Endodermal cell (in vitro differentiated cells): ENCODE measurements around the gene TCF25. TPM values are rescaled to one million over a fixed set of nuclear protein-coding genes. Genes with fewer than 3 reads are reported as not detected.

Source experiments
- DNase-seq: peaks from one replicate; pipeline ENCODE4 v3.0.0-alpha.2; 2017
- H3K27ac ChIP-seq: 2 replicates; pipeline ENCODE4 v1.5.1; 2013; ENCODE audit warnings: mild to moderate bottlenecking, low read depth, low read length, moderate library complexity
- H3K27me3 ChIP-seq: 2 replicates; pipeline ENCODE4 v1.6.1; 2013; ENCODE audit warnings: mild to moderate bottlenecking, low read length, moderate library complexity; ENCODE audit not compliant: insufficient read depth, control insufficient read depth, poor library complexity, severe bottlenecking
- H3K36me3 ChIP-seq: 2 replicates; pipeline ENCODE4 v1.7.0; 2013; ENCODE audit warnings: mild to moderate bottlenecking, low read length, moderate library complexity; ENCODE audit not compliant: control insufficient read depth, insufficient read depth
- H3K4me1 ChIP-seq: one replicate; pipeline ENCODE4 v1.7.0; 2013; ENCODE audit warnings: low read length; ENCODE audit not compliant: control insufficient read depth, insufficient read depth
- H3K4me3 ChIP-seq: 2 replicates; pipeline ENCODE4 v1.5.1; 2013; ENCODE audit warnings: mild to moderate bottlenecking, low read length, moderate library complexity
- H3K9ac ChIP-seq: 2 replicates; pipeline ENCODE4 v1.6.1; 2013; ENCODE audit warnings: mild to moderate bottlenecking, low read length, moderate library complexity; ENCODE audit not compliant: poor library complexity, severe bottlenecking; ENCODE audit errors: extremely low read depth
- H3K9me3 ChIP-seq: 2 replicates; pipeline ENCODE4 v1.6.1; 2013; ENCODE audit warnings: mild to moderate bottlenecking, low read length, moderate library complexity; ENCODE audit not compliant: control insufficient read depth
- H3K27ac Mint-ChIP-seq: 2 replicates; pipeline ENCODE4 v1.8.0; 2020; ENCODE audit warnings: mixed read lengths
- H3K27me3 Mint-ChIP-seq: 2 replicates; pipeline ENCODE4 v1.8.0; 2021; ENCODE audit warnings: mild to moderate bottlenecking, mixed read lengths; ENCODE audit not compliant: insufficient read depth
- H3K36me3 Mint-ChIP-seq: 2 replicates; pipeline ENCODE4 v1.8.0; 2020; ENCODE audit warnings: low read depth, mixed read lengths
- H3K4me1 Mint-ChIP-seq: 2 replicates; pipeline ENCODE4 v1.8.0; 2020; ENCODE audit warnings: mixed read lengths
- H3K4me3 Mint-ChIP-seq: 2 replicates; pipeline ENCODE4 v1.8.0; 2020; ENCODE audit warnings: mild to moderate bottlenecking, moderate library complexity, mixed read lengths
- H3K9me3 Mint-ChIP-seq: 2 replicates; pipeline ENCODE4 v1.8.0; 2020; ENCODE audit warnings: mild to moderate bottlenecking, mixed read lengths
- WGBS, 2 experiments: methylation state at CpG; one replicate each; pipeline versions ENCODE4 v1.1.5 to v1.1.7; 2013; ENCODE audit warnings: missing lambda C conversion rate in 2 of 2, mixed read lengths in 1 of 2; ENCODE audit not compliant: insufficient coverage in 1 of 2, insufficient read length in 1 of 2; 5-methylcytosine and 5-hydroxymethylcytosine counted together
- total RNA-seq, 2 donors: library from RNA; stranded (reverse); fragmentation: NEBNext Ultra II Directional in 1 of 2; extraction: Animal tissue kit (Norgen Biotek cat#: 25700) in 1 of 2; gene quantifications; 2 replicates in 1 of 2; 3 replicates in 1 of 2; pipeline ENCODE4 v1.2.1, GENCODE V29; 2021
- TF ChIP-seq, protein P1 (sequence below): fragments of 200-600 bp; sonication (generic); conservative IDR thresholded peaks from 2 replicates; pipeline ENCODE4 v1.5.0; 2021; ENCODE audit warnings: antibody characterized with exemption, mild to moderate bottlenecking

Gene TCF25
- total RNA-seq, 2 donors from 2014 or later: 172 to 176 TPM

DNA sequence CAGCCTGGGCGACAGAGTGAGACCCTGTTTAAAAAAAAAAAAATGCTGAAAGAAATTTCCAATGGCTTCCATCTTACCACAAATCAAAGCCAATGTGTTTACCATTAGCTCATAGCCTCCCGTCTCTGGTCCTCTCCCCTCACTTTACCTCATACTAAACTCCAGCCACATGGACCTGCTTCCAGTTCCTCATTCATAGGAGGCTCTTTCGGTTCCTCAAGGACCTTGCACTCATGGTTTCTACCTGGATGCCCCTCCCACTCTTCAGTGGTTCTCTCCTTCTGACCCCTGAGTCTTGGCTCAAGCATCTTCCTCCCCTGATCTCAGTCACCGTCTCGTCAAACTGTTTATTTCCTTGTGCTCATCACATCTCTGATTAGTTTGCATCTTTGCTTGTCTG lies 71.4 kb downstream of the TCF25 start:
- 87 to 94% methylated on average over 4 to 5 of the region's 5 CpGs for WGBS, 2 experiments
- H3K4me3 ChIP-seq: no peak overlapping the region
- peaks cover 16% of the 10 kb centered on the region for H3K27me3 ChIP-seq
- no peak overlapping the region for H3K4me3 Mint-ChIP-seq
- peaks cover 4% of the 10 kb centered on the region for H3K9me3 ChIP-seq
- no peaks in the 10 kb centered on the region for H3K36me3 ChIP-seq
- no peak overlapping the region for H3K27ac ChIP-seq
- no peaks in the 10 kb centered on the region for H3K4me1 ChIP-seq
- H3K27me3 Mint-ChIP-seq: peaks cover 37% of the 10 kb centered on the region
- peaks cover 3% of the 10 kb centered on the region for H3K9me3 Mint-ChIP-seq
- DNase-seq: no peak
- H3K36me3 Mint-ChIP-seq: no peaks in the 10 kb centered on the region
- TF ChIP-seq, protein P1, sequence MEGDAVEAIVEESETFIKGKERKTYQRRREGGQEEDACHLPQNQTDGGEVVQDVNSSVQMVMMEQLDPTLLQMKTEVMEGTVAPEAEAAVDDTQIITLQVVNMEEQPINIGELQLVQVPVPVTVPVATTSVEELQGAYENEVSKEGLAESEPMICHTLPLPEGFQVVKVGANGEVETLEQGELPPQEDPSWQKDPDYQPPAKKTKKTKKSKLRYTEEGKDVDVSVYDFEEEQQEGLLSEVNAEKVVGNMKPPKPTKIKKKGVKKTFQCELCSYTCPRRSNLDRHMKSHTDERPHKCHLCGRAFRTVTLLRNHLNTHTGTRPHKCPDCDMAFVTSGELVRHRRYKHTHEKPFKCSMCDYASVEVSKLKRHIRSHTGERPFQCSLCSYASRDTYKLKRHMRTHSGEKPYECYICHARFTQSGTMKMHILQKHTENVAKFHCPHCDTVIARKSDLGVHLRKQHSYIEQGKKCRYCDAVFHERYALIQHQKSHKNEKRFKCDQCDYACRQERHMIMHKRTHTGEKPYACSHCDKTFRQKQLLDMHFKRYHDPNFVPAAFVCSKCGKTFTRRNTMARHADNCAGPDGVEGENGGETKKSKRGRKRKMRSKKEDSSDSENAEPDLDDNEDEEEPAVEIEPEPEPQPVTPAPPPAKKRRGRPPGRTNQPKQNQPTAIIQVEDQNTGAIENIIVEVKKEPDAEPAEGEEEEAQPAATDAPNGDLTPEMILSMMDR: no peak
- no peaks in the 10 kb centered on the region for H3K4me1 Mint-ChIP-seq
- H3K27ac Mint-ChIP-seq: no peak overlapping the region
- H3K9ac ChIP-seq: no peak overlapping the region

GRCh38 chr16:89945654-89946053 lies 72.3 kb downstream of the TCF25 start:
- Histone ChIP-seq H3K9me3 (peaks cover 4% of the 10 kb centered on the region), H3K27me3 (peaks cover 16% of the 10 kb centered on the region), H3K4me1 (no peaks in the 10 kb centered on the region), H3K36me3 (no peaks in the 10 kb centered on the region), H3K9ac (no peak overlapping the region), H3K27ac (no peak overlapping the region), H3K4me3 (no peak overlapping the region)
- WGBS, 2 experiments: 83 to 94% methylated on average over 4 to 7 of the region's 7 CpGs
- H3K4me1 Mint-ChIP-seq: no peaks in the 10 kb centered on the region
- no peak overlapping the region for H3K27ac Mint-ChIP-seq
- H3K9me3 Mint-ChIP-seq: peaks cover 3% of the 10 kb centered on the region
- TF ChIP-seq, protein P1: peak; percentile 29
- H3K4me3 Mint-ChIP-seq: no peak overlapping the region
- DNase-seq: peak; percentile 69
- no peaks in the 10 kb centered on the region for H3K36me3 Mint-ChIP-seq
- peaks cover 37% of the 10 kb centered on the region for H3K27me3 Mint-ChIP-seq

DNA sequence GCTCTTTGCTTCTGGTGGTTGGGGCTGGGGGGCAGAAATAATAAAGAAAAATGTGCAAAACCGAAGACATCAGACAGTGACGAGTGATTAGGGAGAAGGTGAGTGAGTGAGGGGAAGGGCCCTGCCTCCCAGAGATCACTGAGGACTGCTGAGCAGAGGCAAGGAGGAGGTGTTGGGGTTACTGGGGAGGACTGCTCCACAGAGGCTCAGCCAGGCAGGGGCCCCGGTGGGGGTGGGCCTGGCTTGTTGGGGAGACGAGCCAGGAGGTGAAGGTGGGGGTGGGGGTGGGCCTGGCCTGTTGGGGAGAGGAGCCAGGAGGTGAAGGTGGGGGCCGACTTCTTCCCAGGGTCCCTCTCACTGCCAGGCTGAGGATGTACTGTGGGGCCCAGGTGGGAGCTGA lies 73.1 kb downstream of the TCF25 start:
- Histone ChIP-seq H3K4me1 (no peaks in the 10 kb centered on the region), H3K27ac (no peak overlapping the region), H3K9me3 (peaks cover 4% of the 10 kb centered on the region), H3K27me3 (peaks cover 16% of the 10 kb centered on the region), H3K9ac (no peak overlapping the region), H3K36me3 (no peaks in the 10 kb centered on the region), H3K4me3 (no peak overlapping the region)
- 87 to 100% methylated on average over 1 to 5 of the region's 5 CpGs for WGBS, 2 experiments
- Mint-ChIP-seq H3K27me3 (peaks cover 37% of the 10 kb centered on the region), H3K27ac (no peak overlapping the region), H3K36me3 (no peaks in the 10 kb centered on the region), H3K9me3 (peaks cover 3% of the 10 kb centered on the region), H3K4me3 (no peak overlapping the region), H3K4me1 (no peaks in the 10 kb centered on the region)
- DNase-seq: no peak
- TF ChIP-seq, protein P1: no peak
